ENCODE results near the gene EBF3. TPM values are rescaled to one million over a fixed set of nuclear protein-coding genes. Genes with fewer than 3 reads are reported as not detected.

Gene EBF3
- total RNA-seq, 1 donor from 2014 or later, result 33.4 TPM

DNA sequence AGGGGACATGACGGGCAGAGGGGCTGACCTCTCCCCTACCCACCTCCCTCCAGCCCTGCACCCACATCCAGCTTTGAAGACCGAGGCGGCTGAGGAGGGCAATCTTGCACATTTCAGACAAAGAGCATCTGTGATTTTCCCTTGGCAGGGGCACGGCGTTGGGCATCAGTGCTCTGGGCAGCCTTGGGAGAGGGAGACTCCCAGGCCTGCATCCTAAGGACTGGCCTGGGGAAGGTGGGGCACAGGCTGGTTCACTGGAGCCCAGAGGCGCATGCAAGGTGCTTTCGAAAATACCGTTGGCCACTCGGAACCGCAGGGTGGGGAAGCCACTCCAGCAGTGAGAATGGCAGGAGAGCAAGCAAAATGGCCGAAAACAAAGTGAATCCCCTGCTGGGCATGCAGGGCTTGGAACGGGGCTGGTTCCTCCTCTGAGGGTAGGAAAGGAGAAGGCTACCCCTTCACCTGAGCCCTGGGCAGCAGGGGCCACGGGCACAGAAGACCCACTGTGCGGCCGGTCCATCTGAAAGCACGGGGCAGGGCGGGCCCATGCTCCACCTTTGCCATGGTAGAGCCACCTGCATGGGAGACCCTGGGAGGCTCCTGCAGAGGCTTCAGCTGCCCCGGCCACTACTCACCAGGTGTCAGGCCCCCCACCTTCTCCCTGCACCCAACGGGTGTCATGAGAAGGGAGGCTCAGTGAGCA is 49.8 kb downstream of the EBF3 start:
- Histone ChIP-seq H3K9me3 (ENCODE audit: control insufficient read depth in 3 of 3, low read length in 3 of 3) (no peaks in the 10 kb centered on the region), H3K36me3 (ENCODE audit: control insufficient read depth in 3 of 3, insufficient read depth in 3 of 3, low read length in 3 of 3) (peaks cover 0 to 2% (median 0%) of the 10 kb centered on the region in 3 donors), H3K9ac (ENCODE audit: low read depth in 1 of 3, low read length in 3 of 3) (no peak overlapping the region), H3K27ac (ENCODE audit: low read depth, low read length) (no peak overlapping the region), H3K4me1 (ENCODE audit: control insufficient read depth in 3 of 3, insufficient read depth in 3 of 3, low read length in 3 of 3) (peaks cover 5 to 25% (median 15%) of the 10 kb centered on the region in 3 donors), H3K27me3 (ENCODE audit: control insufficient read depth in 3 of 3, insufficient read depth in 3 of 3, low read length in 3 of 3) (no peaks in the 10 kb centered on the region), H3K4me3 (ENCODE audit: low read length in 3 of 3) (no peak overlapping the region)

DNA sequence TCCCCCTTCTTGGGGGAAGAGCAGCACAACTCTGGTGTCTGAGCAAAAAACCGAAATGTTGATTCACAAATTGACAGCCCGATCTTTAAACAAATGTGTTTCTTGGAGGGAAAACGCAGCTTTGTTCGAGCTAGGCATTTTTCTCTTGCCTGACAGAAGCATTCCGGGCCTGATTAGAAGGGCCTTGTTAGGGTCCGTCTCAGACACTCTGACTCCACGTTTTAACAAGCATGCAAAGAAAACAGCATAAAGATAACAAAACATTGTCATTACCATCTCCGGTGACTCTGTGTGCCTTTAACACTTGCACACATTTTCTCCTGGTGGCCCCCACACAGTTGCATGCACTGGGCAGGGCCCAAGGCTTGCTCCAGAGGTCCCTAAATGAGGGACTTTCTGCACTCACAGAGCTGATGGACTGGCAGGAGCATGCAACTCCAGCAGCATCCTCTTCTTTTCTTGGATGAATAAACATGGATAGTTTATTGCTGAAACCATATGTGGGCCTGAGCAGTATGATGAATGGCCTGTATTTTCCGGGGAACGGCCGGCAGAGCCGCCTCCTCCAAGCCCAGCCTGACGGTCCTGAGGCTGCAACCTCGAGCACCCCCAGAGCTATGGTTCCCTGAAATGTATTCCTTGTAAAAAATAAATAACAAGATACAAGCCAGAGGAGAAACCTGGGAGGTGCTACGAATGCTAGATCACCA is 50.9 kb downstream of the EBF3 start:
- H3K4me1 ChIP-seq (ENCODE audit: control insufficient read depth in 3 of 3, insufficient read depth in 3 of 3, low read length in 3 of 3), result peaks cover 5 to 25% (median 10%) of the 10 kb centered on the region in 3 donors
- H3K36me3 ChIP-seq (ENCODE audit: control insufficient read depth in 3 of 3, insufficient read depth in 3 of 3, low read length in 3 of 3), result peaks cover 0 to 2% (median 0%) of the 10 kb centered on the region in 3 donors
- no peaks in the 10 kb centered on the region for H3K27me3 ChIP-seq (ENCODE audit: control insufficient read depth in 3 of 3, insufficient read depth in 3 of 3, low read length in 3 of 3)
- no peak overlapping the region for H3K4me3 ChIP-seq (ENCODE audit: low read length in 3 of 3)
- H3K27ac ChIP-seq (ENCODE audit: low read depth, low read length), result no peak overlapping the region
- no peaks in the 10 kb centered on the region for H3K9me3 ChIP-seq (ENCODE audit: control insufficient read depth in 3 of 3, low read length in 3 of 3)
- no peak overlapping the region for H3K9ac ChIP-seq (ENCODE audit: low read depth in 1 of 3, low read length in 3 of 3)

DNA sequence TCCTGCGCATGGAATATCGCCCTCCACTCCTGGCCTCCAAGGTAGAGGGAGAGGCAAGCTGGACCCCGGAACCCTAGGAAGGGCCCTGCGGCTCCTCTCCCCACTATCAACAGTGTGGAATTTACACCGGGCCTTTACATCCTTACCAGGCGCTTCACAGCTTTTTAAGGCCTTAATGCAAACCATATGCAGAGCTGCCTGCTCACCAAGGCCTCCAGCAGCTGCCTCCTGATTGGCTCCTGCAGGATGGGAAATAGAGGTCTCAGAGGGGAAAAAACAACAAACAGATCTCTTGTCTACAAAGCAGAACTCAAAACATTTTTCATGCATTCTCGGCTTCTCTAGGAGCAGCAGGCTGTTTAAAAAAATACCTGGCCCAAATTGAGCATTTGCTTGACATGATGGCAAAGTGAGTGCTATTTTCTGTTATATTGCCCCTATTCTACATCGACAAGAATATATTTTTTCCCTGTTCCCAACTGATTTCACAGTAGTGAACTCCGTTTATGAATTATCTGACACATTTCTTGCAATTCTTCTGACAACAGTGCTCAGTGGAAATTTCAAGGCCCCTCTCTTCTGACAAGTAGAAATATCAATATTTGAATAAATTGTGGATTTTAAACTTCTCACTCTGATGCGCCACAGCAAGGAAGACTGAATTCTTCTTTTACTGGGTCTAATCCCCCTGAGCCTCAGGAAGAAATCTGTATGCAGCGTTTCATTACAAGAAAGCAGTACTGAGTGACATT is 51.7 kb downstream of the EBF3 start:
- no peak overlapping the region for H3K27ac ChIP-seq (ENCODE audit: low read depth, low read length)
- no peak overlapping the region for H3K4me3 ChIP-seq (ENCODE audit: low read length in 3 of 3)
- no peaks in the 10 kb centered on the region for H3K27me3 ChIP-seq (ENCODE audit: control insufficient read depth in 3 of 3, insufficient read depth in 3 of 3, low read length in 3 of 3)
- H3K4me1 ChIP-seq (ENCODE audit: control insufficient read depth in 3 of 3, insufficient read depth in 3 of 3, low read length in 3 of 3), result peaks cover 5 to 25% (median 10%) of the 10 kb centered on the region in 3 donors
- H3K9ac ChIP-seq (ENCODE audit: low read depth in 1 of 3, low read length in 3 of 3), result no peak overlapping the region
- H3K36me3 ChIP-seq (ENCODE audit: control insufficient read depth in 3 of 3, insufficient read depth in 3 of 3, low read length in 3 of 3), result peaks cover 0 to 2% (median 0%) of the 10 kb centered on the region in 3 donors
- H3K9me3 ChIP-seq (ENCODE audit: control insufficient read depth in 3 of 3, low read length in 3 of 3), result no peaks in the 10 kb centered on the region

DNA sequence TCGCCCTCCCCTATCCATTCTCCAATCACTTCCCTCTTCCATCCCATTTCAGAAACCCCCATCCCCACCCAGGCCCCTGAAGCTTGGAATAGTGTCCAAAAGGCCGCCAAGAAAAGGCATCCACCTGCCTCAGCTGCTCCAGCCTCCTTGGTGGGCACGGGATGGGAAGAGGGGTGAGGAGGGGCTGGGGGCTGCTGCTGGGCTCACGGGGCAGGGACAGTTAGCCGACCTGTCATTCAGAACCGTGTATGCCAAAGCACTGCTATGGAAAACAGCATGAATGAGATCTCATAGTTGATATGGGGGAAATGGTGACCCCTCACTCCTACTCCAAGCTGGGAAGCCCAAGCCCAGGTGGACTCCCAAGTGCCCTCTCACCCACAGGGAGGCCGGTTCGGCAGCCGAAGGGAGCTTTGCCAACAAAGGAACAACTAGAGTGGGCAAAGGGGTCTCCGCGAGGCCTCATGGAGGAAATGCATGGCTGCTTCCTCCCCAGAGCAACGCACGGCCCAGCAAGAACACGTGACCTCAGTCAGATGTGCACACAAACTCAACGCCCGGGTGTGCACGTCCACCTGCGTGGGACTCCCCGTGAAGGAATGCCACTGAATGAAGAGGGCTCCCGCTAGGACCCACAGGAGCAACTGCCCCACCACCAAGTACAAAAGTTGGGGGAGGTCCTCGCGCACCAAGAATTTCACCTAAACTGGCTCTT is 52.5 kb downstream of the EBF3 start:
- H3K27ac ChIP-seq (ENCODE audit: low read depth, low read length), result no peak overlapping the region
- no peaks in the 10 kb centered on the region for H3K27me3 ChIP-seq (ENCODE audit: control insufficient read depth in 3 of 3, insufficient read depth in 3 of 3, low read length in 3 of 3)
- peaks cover 3 to 24% (median 9%) of the 10 kb centered on the region in 3 donors for H3K4me1 ChIP-seq (ENCODE audit: control insufficient read depth in 3 of 3, insufficient read depth in 3 of 3, low read length in 3 of 3)
- peaks cover 0 to 2% (median 0%) of the 10 kb centered on the region in 3 donors for H3K36me3 ChIP-seq (ENCODE audit: control insufficient read depth in 3 of 3, insufficient read depth in 3 of 3, low read length in 3 of 3)
- H3K9me3 ChIP-seq (ENCODE audit: control insufficient read depth in 3 of 3, low read length in 3 of 3), result no peaks in the 10 kb centered on the region
- no peak overlapping the region for H3K4me3 ChIP-seq (ENCODE audit: low read length in 3 of 3)
- H3K9ac ChIP-seq (ENCODE audit: low read depth in 1 of 3, low read length in 3 of 3), result no peak overlapping the region

DNA sequence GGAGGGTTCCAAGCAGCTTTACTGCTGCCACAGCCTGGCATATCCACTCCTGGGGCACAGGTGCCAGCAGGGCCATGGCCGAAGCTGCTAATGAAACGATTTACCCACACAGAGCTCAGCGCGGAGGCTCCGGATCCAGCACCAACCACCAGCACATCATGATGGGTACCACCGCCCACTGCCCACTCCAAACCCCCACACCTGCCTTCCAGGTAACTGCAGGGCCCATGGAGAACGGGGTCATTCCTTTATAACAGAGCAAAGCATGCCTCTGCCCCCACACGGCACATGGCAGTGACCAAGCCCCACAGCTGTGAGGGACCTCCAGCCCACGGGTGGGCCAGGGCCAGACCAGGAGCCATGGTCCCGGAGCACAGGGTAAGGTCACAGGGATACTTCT is 53.2 kb downstream of the EBF3 start:
- H3K27ac ChIP-seq (ENCODE audit: low read depth, low read length), result no peak overlapping the region
- peaks cover 0 to 18% (median 6%) of the 10 kb centered on the region in 3 donors for H3K4me1 ChIP-seq (ENCODE audit: control insufficient read depth in 3 of 3, insufficient read depth in 3 of 3, low read length in 3 of 3)
- no peak overlapping the region for H3K9ac ChIP-seq (ENCODE audit: low read depth in 1 of 3, low read length in 3 of 3)

DNA sequence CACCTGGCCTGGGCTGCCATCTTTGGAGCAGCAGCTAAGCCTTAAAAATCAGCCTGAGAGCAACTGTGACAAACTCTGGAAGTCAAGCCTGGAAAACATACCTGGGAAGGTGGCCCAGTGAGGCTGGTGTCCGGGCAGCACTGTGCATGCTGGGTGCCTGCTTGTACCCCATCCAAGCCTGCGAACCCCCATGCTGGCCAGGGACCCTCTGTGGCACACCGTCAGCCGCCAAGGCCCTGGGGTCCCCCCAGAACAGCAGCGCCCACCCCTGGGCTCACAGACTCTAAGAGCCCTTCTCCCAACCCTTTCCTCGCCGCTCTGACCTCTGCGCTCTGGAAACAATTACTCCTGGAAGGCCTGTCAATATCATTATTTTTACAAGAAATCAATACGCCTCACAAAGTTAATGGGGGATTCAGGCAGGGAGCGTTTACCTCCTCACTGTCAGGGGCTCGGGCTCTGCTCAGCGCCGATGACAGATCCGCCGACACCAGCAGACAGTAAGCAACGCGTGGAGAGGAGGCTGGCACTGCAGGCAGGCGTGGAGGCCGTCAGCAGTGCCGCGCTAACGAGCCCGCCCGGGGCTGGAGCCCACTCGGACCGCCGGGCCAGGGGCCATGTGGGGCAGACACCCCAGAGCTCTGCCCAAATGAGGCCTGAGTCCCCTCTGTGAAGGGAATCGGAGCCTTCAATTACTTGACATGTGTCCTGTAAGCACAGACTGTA is 54.4 kb downstream of the EBF3 start:
- Histone ChIP-seq H3K36me3 (ENCODE audit: control insufficient read depth in 3 of 3, insufficient read depth in 3 of 3, low read length in 3 of 3) (peaks cover 0 to 2% (median 2%) of the 10 kb centered on the region in 3 donors), H3K4me1 (ENCODE audit: control insufficient read depth in 3 of 3, insufficient read depth in 3 of 3, low read length in 3 of 3) (peaks cover 0 to 18% (median 6%) of the 10 kb centered on the region in 3 donors), H3K9me3 (ENCODE audit: control insufficient read depth in 3 of 3, low read length in 3 of 3) (no peaks in the 10 kb centered on the region), H3K4me3 (ENCODE audit: low read length in 3 of 3) (no peak overlapping the region), H3K27me3 (ENCODE audit: control insufficient read depth in 3 of 3, insufficient read depth in 3 of 3, low read length in 3 of 3) (no peaks in the 10 kb centered on the region), H3K9ac (ENCODE audit: low read depth in 1 of 3, low read length in 3 of 3) (no peak overlapping the region), H3K27ac (ENCODE audit: low read depth, low read length) (no peak overlapping the region)

More for the DNA sequence above, 53.2 kb downstream of the EBF3 start:
- Histone ChIP-seq H3K9me3 (ENCODE audit: control insufficient read depth in 3 of 3, low read length in 3 of 3) (no peaks in the 10 kb centered on the region), H3K27me3 (ENCODE audit: control insufficient read depth in 3 of 3, insufficient read depth in 3 of 3, low read length in 3 of 3) (no peaks in the 10 kb centered on the region), H3K36me3 (ENCODE audit: control insufficient read depth in 3 of 3, insufficient read depth in 3 of 3, low read length in 3 of 3) (peaks cover 0 to 2% (median 0%) of the 10 kb centered on the region in 3 donors), H3K4me3 (ENCODE audit: low read length in 3 of 3) (no peak overlapping the region)

DNA sequence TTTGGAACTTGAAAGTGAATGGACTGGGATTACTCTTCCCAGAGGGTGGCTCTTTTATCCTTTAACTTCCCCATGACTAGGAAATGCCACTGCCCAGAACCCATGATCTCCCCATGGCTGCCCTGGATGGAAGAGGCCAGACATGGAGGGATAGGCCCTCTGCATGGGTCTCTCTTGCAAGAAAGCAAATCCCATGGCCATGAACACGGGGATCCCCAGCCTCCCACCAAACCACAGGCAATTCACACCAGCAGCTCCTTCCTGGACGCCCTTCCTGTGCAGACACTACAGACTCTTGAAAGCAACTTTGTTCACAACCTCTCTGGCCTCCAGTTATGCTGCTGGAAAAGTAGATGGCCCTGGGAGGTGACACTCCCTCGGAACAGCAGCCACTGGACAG is 55.0 kb downstream of the EBF3 start:
- no peak overlapping the region for H3K9ac ChIP-seq (ENCODE audit: low read depth in 1 of 3, low read length in 3 of 3)
- no peak overlapping the region for H3K4me3 ChIP-seq (ENCODE audit: low read length in 3 of 3)
- no peaks in the 10 kb centered on the region for H3K9me3 ChIP-seq (ENCODE audit: control insufficient read depth in 3 of 3, low read length in 3 of 3)
- H3K27ac ChIP-seq (ENCODE audit: low read depth, low read length), result no peak overlapping the region
- H3K36me3 ChIP-seq (ENCODE audit: control insufficient read depth in 3 of 3, insufficient read depth in 3 of 3, low read length in 3 of 3), result peaks cover 0 to 2% (median 2%) of the 10 kb centered on the region in 3 donors
- peaks cover 0 to 18% (median 6%) of the 10 kb centered on the region in 3 donors for H3K4me1 ChIP-seq (ENCODE audit: control insufficient read depth in 3 of 3, insufficient read depth in 3 of 3, low read length in 3 of 3)
- H3K27me3 ChIP-seq (ENCODE audit: control insufficient read depth in 3 of 3, insufficient read depth in 3 of 3, low read length in 3 of 3), result no peaks in the 10 kb centered on the region

DNA sequence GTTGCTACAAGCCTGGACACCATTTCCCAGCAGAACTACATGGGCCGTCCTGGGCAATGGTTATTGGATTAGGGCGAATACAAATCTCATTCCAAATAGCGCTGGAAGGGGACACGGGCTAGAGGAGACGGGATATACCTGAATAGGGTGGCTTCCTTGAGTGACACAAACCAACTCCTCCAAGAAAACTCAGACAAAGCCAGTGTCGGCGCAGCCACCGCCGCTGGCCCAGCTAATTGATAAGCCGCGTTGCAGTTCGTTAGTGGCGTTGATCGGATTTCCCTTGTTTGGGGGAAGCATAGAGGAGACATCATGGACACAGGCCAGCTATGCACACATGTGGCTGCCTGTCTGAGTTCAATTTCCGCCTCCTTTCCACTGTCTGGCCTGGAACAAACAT is 55.7 kb downstream of the EBF3 start:
- no peaks in the 10 kb centered on the region for H3K9me3 ChIP-seq (ENCODE audit: control insufficient read depth in 3 of 3, low read length in 3 of 3)
- H3K36me3 ChIP-seq (ENCODE audit: control insufficient read depth in 3 of 3, insufficient read depth in 3 of 3, low read length in 3 of 3), result peaks cover 0 to 2% (median 2%) of the 10 kb centered on the region in 3 donors
- H3K9ac ChIP-seq (ENCODE audit: low read depth in 1 of 3, low read length in 3 of 3), result no peak overlapping the region
- H3K27me3 ChIP-seq (ENCODE audit: control insufficient read depth in 3 of 3, insufficient read depth in 3 of 3, low read length in 3 of 3), result no peaks in the 10 kb centered on the region
- no peak overlapping the region for H3K4me3 ChIP-seq (ENCODE audit: low read length in 3 of 3)
- H3K27ac ChIP-seq (ENCODE audit: low read depth, low read length), result no peak overlapping the region
- peaks cover 0 to 15% (median 6%) of the 10 kb centered on the region in 3 donors for H3K4me1 ChIP-seq (ENCODE audit: control insufficient read depth in 3 of 3, insufficient read depth in 3 of 3, low read length in 3 of 3)

DNA sequence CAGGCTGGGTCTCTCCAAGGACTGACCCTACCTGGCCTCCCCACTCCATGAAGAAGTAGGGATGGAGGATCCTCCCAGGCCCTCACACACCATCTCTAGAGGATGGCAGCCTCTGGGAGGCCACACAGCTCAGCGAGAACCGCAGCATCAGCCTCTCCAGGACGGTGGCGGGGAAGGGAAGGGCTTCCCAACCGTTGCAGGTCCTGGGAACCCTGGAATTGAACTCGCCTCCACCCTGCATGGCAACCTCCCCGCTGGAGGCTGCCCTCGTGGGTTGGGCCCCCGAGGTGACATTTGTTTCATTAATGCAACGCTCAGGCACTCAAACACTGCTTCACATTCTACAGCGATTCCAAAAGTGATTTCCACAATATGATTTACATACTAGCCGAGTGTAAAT is 58.5 kb downstream of the EBF3 start:
- Histone ChIP-seq H3K27ac (ENCODE audit: low read depth, low read length) (no peak overlapping the region), H3K4me1 (ENCODE audit: control insufficient read depth in 3 of 3, insufficient read depth in 3 of 3, low read length in 3 of 3) (peaks cover 0 to under 1% (median 0%) of the 10 kb centered on the region in 3 donors), H3K36me3 (ENCODE audit: control insufficient read depth in 3 of 3, insufficient read depth in 3 of 3, low read length in 3 of 3) (peaks cover 0 to 2% (median 2%) of the 10 kb centered on the region in 3 donors), H3K9me3 (ENCODE audit: control insufficient read depth in 3 of 3, low read length in 3 of 3) (no peaks in the 10 kb centered on the region), H3K4me3 (ENCODE audit: low read length in 3 of 3) (no peak overlapping the region), H3K27me3 (ENCODE audit: control insufficient read depth in 3 of 3, insufficient read depth in 3 of 3, low read length in 3 of 3) (no peaks in the 10 kb centered on the region), H3K9ac (ENCODE audit: low read depth in 1 of 3, low read length in 3 of 3) (no peak overlapping the region)
